Measurements from ENCODE around the gene FGF8.

The FGF8 gene

DNA sequence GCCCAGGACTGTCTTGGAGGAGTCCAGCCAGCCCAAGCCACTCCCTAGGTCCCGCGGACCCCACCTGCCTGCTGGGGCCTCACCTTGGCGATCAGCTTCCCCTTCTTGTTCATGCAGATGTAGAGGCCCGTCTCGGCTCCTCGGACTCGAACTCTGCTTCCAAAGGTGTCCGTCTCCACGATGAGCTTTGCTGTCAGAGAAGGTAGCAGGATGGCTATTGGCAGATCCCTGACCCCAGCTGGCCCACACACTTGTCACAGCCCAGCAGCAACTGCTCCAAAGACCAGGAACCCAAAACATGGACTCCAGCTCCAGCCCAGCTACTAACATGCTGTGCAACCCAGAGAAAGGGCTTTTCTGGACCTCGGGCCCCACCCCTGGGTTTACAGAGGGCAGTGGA lies 4.5 kb downstream of the FGF8 start:
- no peak for DNase-seq (ENCODE audit: extremely low read depth, low read depth)
- TF ChIP-seq, protein P1, sequence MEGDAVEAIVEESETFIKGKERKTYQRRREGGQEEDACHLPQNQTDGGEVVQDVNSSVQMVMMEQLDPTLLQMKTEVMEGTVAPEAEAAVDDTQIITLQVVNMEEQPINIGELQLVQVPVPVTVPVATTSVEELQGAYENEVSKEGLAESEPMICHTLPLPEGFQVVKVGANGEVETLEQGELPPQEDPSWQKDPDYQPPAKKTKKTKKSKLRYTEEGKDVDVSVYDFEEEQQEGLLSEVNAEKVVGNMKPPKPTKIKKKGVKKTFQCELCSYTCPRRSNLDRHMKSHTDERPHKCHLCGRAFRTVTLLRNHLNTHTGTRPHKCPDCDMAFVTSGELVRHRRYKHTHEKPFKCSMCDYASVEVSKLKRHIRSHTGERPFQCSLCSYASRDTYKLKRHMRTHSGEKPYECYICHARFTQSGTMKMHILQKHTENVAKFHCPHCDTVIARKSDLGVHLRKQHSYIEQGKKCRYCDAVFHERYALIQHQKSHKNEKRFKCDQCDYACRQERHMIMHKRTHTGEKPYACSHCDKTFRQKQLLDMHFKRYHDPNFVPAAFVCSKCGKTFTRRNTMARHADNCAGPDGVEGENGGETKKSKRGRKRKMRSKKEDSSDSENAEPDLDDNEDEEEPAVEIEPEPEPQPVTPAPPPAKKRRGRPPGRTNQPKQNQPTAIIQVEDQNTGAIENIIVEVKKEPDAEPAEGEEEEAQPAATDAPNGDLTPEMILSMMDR (IDR thresholded peaks at IDR 0.05; ENCODE audit: low read depth, low read length), result no peak

DNA sequence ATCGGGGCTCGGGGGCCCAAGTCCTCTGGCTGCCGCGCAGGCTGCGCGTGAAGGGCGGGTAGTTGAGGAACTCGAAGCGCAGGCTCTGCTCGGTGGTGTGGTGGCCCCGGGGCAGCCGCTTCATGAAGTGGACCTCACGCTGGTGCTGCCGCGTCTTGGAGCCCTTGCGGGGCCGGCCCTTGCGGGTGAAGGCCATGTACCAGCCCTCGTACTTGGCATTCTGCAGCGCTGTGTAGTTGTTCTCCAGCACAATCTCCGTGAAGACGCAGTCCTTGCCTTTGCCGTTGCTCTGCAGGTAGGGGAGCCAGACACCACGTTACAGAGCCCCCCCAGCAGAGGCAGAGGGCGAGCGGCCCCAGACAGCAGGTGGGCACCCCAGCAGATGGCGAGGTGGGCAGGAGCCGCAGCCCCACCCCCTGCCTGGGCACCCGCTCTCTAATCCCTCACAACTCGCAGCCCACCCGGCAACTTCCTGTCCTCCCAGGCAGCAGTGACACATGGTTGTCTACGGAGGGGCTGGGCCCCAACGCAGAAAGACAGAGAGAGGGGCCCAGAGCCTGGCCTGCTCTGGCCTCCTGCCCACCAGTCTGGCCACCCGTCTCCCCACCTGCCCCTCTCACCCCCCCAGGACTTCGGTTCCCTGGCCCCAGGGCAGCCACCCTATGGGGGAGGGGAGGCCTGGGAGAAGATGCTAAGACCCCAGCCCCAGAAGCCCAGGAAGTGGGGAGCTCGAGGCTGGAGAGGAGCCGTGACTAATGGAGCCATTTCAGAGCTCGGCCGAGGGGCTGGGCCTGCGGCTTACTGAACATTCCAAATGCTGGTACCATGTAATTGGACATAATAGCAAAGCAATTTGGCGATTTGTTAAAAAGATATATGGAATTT lies 5.3 kb downstream of the FGF8 start:
- no peak for DNase-seq (ENCODE audit: extremely low read depth, low read depth)
- TF ChIP-seq, protein P1 (IDR thresholded peaks at IDR 0.05; ENCODE audit: low read depth, low read length), result no peak

DNA sequence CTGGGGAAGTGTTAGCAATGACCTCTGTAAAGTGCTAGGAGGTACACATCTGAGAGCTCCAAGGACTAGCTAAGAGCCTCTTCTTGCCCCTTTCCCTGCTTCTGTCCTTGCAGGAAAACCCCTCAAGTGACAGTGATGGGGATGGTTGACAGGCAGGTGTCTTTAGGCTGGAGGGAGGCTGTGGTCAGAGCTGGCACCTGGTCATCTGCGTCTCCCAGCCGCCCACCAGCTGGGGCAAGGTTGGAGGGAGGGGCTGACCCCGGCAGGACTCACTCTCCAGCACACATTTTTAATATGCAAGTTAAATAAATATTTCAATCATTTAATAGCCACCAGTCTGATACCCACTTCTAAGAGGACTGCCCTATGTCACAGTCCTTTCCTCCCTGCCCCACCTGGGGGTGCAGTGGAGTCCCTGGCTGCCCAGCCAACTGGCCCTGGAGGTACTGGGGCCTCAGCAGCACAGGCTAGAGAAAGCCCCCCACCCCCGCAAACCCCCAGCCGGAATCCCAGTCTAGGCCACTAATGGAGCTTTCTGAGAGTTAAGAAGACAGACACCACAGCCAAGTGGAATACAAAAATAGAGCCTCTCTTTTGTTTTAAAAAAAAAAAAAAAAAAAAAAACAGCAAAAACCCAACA lies 6.3 kb downstream of the FGF8 start:
- no peak for DNase-seq (ENCODE audit: extremely low read depth, low read depth)
- TF ChIP-seq, protein P1 (IDR thresholded peaks at IDR 0.05; ENCODE audit: low read depth, low read length), result no peak

DNA sequence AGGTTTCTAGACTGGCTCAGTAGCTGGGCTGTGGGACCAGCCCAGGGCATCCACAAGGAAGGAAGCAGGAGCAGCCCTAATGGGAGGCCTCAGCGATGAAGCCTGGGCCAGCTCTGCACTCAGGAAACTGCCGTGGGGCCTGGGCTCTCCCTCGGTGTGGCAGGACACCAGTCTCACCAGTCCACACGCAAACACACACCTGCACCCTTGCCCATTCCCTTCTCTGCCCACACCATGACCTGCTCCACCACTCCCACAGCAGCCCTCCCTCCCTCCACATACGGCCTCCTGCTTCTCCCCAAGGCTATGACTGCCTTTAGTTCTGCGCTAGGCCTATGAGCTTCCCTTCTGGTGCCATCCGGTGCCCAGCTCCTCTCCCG lies 7.1 kb downstream of the FGF8 start:
- DNase-seq (ENCODE audit: extremely low read depth, low read depth), result no peak
- TF ChIP-seq, protein P1 (IDR thresholded peaks at IDR 0.05; ENCODE audit: low read depth, low read length), result no peak

DNA sequence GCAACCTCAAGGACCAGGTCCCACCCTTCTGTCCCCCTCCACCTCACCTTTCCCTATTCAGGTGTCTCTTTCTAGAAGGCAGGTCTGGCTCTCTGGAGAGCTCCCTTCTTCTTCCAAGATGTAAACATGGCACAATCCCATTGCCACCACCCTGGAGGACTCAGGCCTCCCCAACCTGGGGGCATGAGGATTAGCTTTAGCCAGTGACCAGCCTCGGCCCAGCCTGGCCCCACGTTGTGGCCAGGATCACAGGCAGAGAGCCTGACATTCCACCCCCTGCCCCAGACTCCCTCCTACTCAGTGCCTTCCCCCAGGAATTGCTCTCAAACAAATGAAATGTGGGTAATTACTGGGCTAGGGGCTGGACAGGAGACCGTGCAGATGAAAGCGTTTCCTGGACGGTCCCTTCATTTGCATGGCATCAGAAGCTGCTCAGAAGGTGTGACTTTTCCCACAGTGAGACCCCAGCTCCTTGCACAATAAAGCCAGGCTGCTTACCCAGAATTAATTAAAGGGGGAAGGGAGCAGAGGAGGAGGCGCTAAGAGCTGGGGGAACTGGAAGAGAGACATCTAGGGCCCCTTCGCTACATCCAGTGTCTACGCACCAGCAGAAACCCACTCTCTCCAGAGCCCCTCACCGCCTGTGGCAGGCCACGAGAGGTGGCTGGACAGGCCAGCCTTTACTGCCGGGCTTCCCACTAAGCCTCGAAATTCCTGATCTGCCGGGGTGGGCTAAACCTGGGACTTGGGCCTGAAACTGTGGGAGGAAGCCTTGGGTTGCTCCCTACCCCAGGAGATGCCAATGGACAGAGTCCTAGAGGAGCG lies 7.7 kb downstream of the FGF8 start:
- TF ChIP-seq, protein P1 (IDR thresholded peaks at IDR 0.05; ENCODE audit: low read depth, low read length), result no peak
- DNase-seq (ENCODE audit: extremely low read depth, low read depth), result no peak

DNA sequence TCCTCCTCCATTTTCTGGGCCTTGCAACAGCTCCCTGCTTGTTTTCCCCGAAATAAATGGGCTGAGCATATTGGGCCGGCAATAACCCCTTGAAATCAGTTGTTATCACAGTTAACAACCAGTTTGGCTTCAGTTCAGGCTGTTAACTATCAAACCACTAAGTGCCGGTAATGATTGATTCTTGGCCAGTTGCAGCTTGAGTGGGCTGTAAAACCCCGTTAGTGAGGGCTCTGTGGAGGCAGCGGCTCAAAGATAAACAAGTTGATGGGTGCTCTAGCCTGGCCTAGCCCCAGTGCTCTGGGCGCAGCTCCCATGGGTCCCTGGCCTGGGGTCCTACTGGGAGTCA lies 8.3 kb downstream of the FGF8 start:
- DNase-seq (ENCODE audit: extremely low read depth, low read depth), result no peak
- TF ChIP-seq, protein P1 (IDR thresholded peaks at IDR 0.05; ENCODE audit: low read depth, low read length), result no peak

All from AG09319 (cell line).